Measurements from ENCODE around the gene PTGIR. TPM values are rescaled to one million over a fixed set of nuclear protein-coding genes. Genes with fewer than 3 reads are reported as not detected.

PTGIR gene
- total RNA-seq, 5 donors from 2014 or later (not counting 1 experiment from before 2014, with no cell fraction given): 1.2 to 5.4 (median 3.5) TPM

GRCh38 chr19:46599716-46600373, 25.0 kb downstream of the PTGIR start:
- DNase-seq (no peak), ATAC-seq (replicated peaks in 1 of 4) (no peak)
- H3K27me3 Mint-ChIP-seq: peaks cover 0 to 2% of the 10 kb centered on the region in 2 donors
- Histone ChIP-seq H3K4me3 (ENCODE audit: control insufficient read depth in 1 of 2, extremely low read depth in 1 of 2, low read length in 1 of 2) (peak overlapping the region; percentile 83 to 86), H3K36me3 (ENCODE audit: control insufficient read depth in 2 of 2, extremely low read depth in 1 of 2, insufficient read depth in 1 of 2, low read length in 1 of 2) (peaks cover 0 to 6% of the 10 kb centered on the region in 2 donors), H3K27me3 (replicated peaks in 1 of 2; ENCODE audit: control insufficient read depth in 2 of 2, extremely low read depth in 1 of 2, insufficient read depth in 2 of 2, low read length in 1 of 2) (no peaks in the 10 kb centered on the region), H3K27ac (ENCODE audit: low read length) (peak overlapping the region; percentile 100), H3K4me1 (ENCODE audit: control insufficient read depth in 1 of 2, extremely low read depth in 1 of 2, insufficient read depth in 2 of 2, low read length in 2 of 2) (peaks cover 7 to 41% of the 10 kb centered on the region in 2 experiments), H3K9me3 (no peaks in the 10 kb centered on the region)
- peak overlapping the region; percentile 90 to 99 (median 97) for H3K4me3 Mint-ChIP-seq
- peak overlapping the region; percentile 100 for H3K27ac Mint-ChIP-seq
- peaks cover 31 to 40% (median 32%) of the 10 kb centered on the region in 3 donors for H3K4me1 Mint-ChIP-seq
- H3K9me3 Mint-ChIP-seq: peaks cover 8 to 11% (median 10%) of the 10 kb centered on the region in 3 donors
- 92% methylated on average over 2 of the region's 9 CpGs for WGBS (ENCODE audit: insufficient coverage)
- POLR2A ChIA-PET: interaction anchor here in 1 of 2 donors (0.5 to 1.2 kb wide), 5 partner anchors 11 to 546 kb away, joined by 3 to 5 read pairs (median 3); no protein-coding TSS in a partner anchor
- peaks cover 7% of the 10 kb centered on the region for H3K36me3 Mint-ChIP-seq
- CTCF ChIA-PET: interaction anchor here (0.5 to 3.6 kb wide), 7 partner anchors 12 to 240 kb away, joined by 3 to 27 read pairs (median 3); no protein-coding TSS in a partner anchor

GRCh38 chr19:46598372-46598917, 26.4 kb downstream of the PTGIR start:
- no peak overlapping the region for H3K4me3 ChIP-seq (ENCODE audit: control insufficient read depth in 1 of 2, extremely low read depth in 1 of 2, low read length in 1 of 2)
- CTCF ChIA-PET: interaction anchor here (0.5 to 0.8 kb wide), 3 partner anchors 9 to 42 kb away, joined by 3 read pairs; no protein-coding TSS in a partner anchor
- DNase-seq: no peak
- H3K36me3 Mint-ChIP-seq: peaks cover 7% of the 10 kb centered on the region
- 100% methylated on average over 3 of the region's 4 CpGs for WGBS (ENCODE audit: insufficient coverage)
- peaks cover 8 to 11% (median 10%) of the 10 kb centered on the region in 3 donors for H3K9me3 Mint-ChIP-seq
- no peaks in the 10 kb centered on the region for H3K27me3 ChIP-seq (replicated peaks in 1 of 2; ENCODE audit: control insufficient read depth in 2 of 2, extremely low read depth in 1 of 2, insufficient read depth in 2 of 2, low read length in 1 of 2)
- peaks cover 6 to 28% of the 10 kb centered on the region in 2 experiments for H3K4me1 ChIP-seq (ENCODE audit: control insufficient read depth in 1 of 2, extremely low read depth in 1 of 2, insufficient read depth in 2 of 2, low read length in 2 of 2)
- no peak overlapping the region for H3K4me3 Mint-ChIP-seq
- H3K36me3 ChIP-seq (ENCODE audit: control insufficient read depth in 2 of 2, extremely low read depth in 1 of 2, insufficient read depth in 1 of 2, low read length in 1 of 2): no peaks in the 10 kb centered on the region
- H3K27ac Mint-ChIP-seq: no peak overlapping the region
- H3K4me1 Mint-ChIP-seq: peaks cover 20 to 29% (median 21%) of the 10 kb centered on the region in 3 donors
- no peak overlapping the region for H3K27ac ChIP-seq (ENCODE audit: low read length)
- H3K27me3 Mint-ChIP-seq: peaks cover 0 to 2% of the 10 kb centered on the region in 2 donors
- H3K9me3 ChIP-seq: no peaks in the 10 kb centered on the region
- POLR2A ChIA-PET: interaction anchor here in 1 of 2 donors (0.7 kb wide), 1 partner anchor 334 kb away, joined by 3 read pairs; no protein-coding TSS in a partner anchor
- no peak for ATAC-seq (replicated peaks in 1 of 4)

- Histone ChIP-seq H3K36me3 (ENCODE audit: control insufficient read depth in 2 of 2, extremely low read depth in 1 of 2, insufficient read depth in 1 of 2, low read length in 1 of 2) (no peaks in the 10 kb centered on the region), H3K4me3 (ENCODE audit: control insufficient read depth in 1 of 2, extremely low read depth in 1 of 2, low read length in 1 of 2) (no peak overlapping the region), H3K4me1 (ENCODE audit: control insufficient read depth in 1 of 2, extremely low read depth in 1 of 2, insufficient read depth in 2 of 2, low read length in 2 of 2) (peaks cover 0 to 11% of the 10 kb centered on the region in 2 experiments), H3K27me3 (replicated peaks in 1 of 2; ENCODE audit: control insufficient read depth in 2 of 2, extremely low read depth in 1 of 2, insufficient read depth in 2 of 2, low read length in 1 of 2) (no peaks in the 10 kb centered on the region), H3K27ac (ENCODE audit: low read length) (no peak overlapping the region), H3K9me3 (no peaks in the 10 kb centered on the region)
- 100% methylated on average over 3 of the region's 6 CpGs for WGBS (ENCODE audit: insufficient coverage)
- Mint-ChIP-seq H3K27me3 (peaks cover 0 to 2% of the 10 kb centered on the region in 2 donors), H3K27ac (no peak overlapping the region), H3K4me1 (peaks cover 0 to 14% (median 7%) of the 10 kb centered on the region in 3 donors), H3K4me3 (no peak overlapping the region), H3K9me3 (peaks cover 8 to 11% (median 10%) of the 10 kb centered on the region in 3 donors), H3K36me3 (peaks cover 7% of the 10 kb centered on the region)
- ATAC-seq (replicated peaks in 1 of 4) (no peak), DNase-seq (no peak)
- ChIA-PET CTCF (interaction anchor here in 1 of 2 donors (0.5 kb wide), 1 partner anchor 752 kb away, joined by 3 read pairs; no protein-coding TSS in a partner anchor), POLR2A (interaction anchor here in 1 of 2 donors (0.6 to 0.7 kb wide), 2 partner anchors 38 to 158 kb away, joined by 5 to 14 read pairs; no protein-coding TSS in a partner anchor)
These were observed 28.9 kb downstream of the PTGIR start for GRCh38 chr19:46596008-46596407.

- DNase-seq (no peak), ATAC-seq (replicated peaks in 1 of 4) (no peak)
- Histone ChIP-seq H3K4me1 (ENCODE audit: control insufficient read depth in 1 of 2, extremely low read depth in 1 of 2, insufficient read depth in 2 of 2, low read length in 2 of 2) (no peaks in the 10 kb centered on the region), H3K9me3 (no peaks in the 10 kb centered on the region), H3K36me3 (ENCODE audit: control insufficient read depth in 2 of 2, extremely low read depth in 1 of 2, insufficient read depth in 1 of 2, low read length in 1 of 2) (no peaks in the 10 kb centered on the region), H3K4me3 (ENCODE audit: control insufficient read depth in 1 of 2, extremely low read depth in 1 of 2, low read length in 1 of 2) (no peak overlapping the region), H3K27me3 (replicated peaks in 1 of 2; ENCODE audit: control insufficient read depth in 2 of 2, extremely low read depth in 1 of 2, insufficient read depth in 2 of 2, low read length in 1 of 2) (no peaks in the 10 kb centered on the region), H3K27ac (ENCODE audit: low read length) (no peak overlapping the region)
- Mint-ChIP-seq H3K4me3 (no peak overlapping the region), H3K36me3 (no peaks in the 10 kb centered on the region), H3K9me3 (no peaks in the 10 kb centered on the region), H3K4me1 (no peaks in the 10 kb centered on the region), H3K27ac (no peak overlapping the region), H3K27me3 (no peaks in the 10 kb centered on the region)
- WGBS (ENCODE audit: insufficient coverage): no CpG with 5 or more reads among the region's 3 CpGs
- CTCF ChIA-PET: interaction anchor here in 1 of 2 donors (0.6 kb wide), 1 partner anchor 579 kb away, joined by 5 read pairs; no protein-coding TSS in a partner anchor
- POLR2A ChIA-PET: no interaction called here
These were observed 33.0 kb downstream of the PTGIR start for GRCh38 chr19:46591870-46592269.

- ATAC-seq (replicated peaks in 1 of 4) (no peak), DNase-seq (no peak)
- no peak overlapping the region for H3K27ac Mint-ChIP-seq
- WGBS (ENCODE audit: insufficient coverage): no CpG with 5 or more reads among the region's 4 CpGs
- Histone ChIP-seq H3K36me3 (ENCODE audit: control insufficient read depth in 2 of 2, extremely low read depth in 1 of 2, insufficient read depth in 1 of 2, low read length in 1 of 2) (no peaks in the 10 kb centered on the region), H3K4me3 (ENCODE audit: control insufficient read depth in 1 of 2, extremely low read depth in 1 of 2, low read length in 1 of 2) (no peak overlapping the region), H3K27ac (ENCODE audit: low read length) (no peak overlapping the region), H3K4me1 (ENCODE audit: control insufficient read depth in 1 of 2, extremely low read depth in 1 of 2, insufficient read depth in 2 of 2, low read length in 2 of 2) (no peaks in the 10 kb centered on the region), H3K9me3 (no peaks in the 10 kb centered on the region), H3K27me3 (replicated peaks in 1 of 2; ENCODE audit: control insufficient read depth in 2 of 2, extremely low read depth in 1 of 2, insufficient read depth in 2 of 2, low read length in 1 of 2) (no peaks in the 10 kb centered on the region)
- H3K9me3 Mint-ChIP-seq: no peaks in the 10 kb centered on the region
- ChIA-PET POLR2A (no interaction called here), CTCF (interaction anchor here in 1 of 2 donors (0.7 kb wide), 1 partner anchor 76 kb away, joined by 3 read pairs; no protein-coding TSS in a partner anchor)
- no peak overlapping the region for H3K4me3 Mint-ChIP-seq
- H3K27me3 Mint-ChIP-seq: no peaks in the 10 kb centered on the region
- H3K36me3 Mint-ChIP-seq: no peaks in the 10 kb centered on the region
- H3K4me1 Mint-ChIP-seq: no peaks in the 10 kb centered on the region
These were observed 33.6 kb downstream of the PTGIR start for GRCh38 chr19:46591254-46591653.

GRCh38 chr19:46587861-46588260, 37.0 kb downstream of the PTGIR start:
- CTCF ChIA-PET: interaction anchor here in 1 of 2 donors (0.5 kb wide), 1 partner anchor 16 kb away, joined by 3 read pairs; no protein-coding TSS in a partner anchor

More at GRCh38 chr19:46587861-46588260, 37.0 kb downstream of the PTGIR start:
- Histone ChIP-seq H3K27me3 (replicated peaks in 1 of 2; ENCODE audit: control insufficient read depth in 2 of 2, extremely low read depth in 1 of 2, insufficient read depth in 2 of 2, low read length in 1 of 2) (no peaks in the 10 kb centered on the region), H3K4me1 (ENCODE audit: control insufficient read depth in 1 of 2, extremely low read depth in 1 of 2, insufficient read depth in 2 of 2, low read length in 2 of 2) (peaks cover 0 to 4% of the 10 kb centered on the region in 2 experiments), H3K9me3 (no peaks in the 10 kb centered on the region), H3K4me3 (ENCODE audit: control insufficient read depth in 1 of 2, extremely low read depth in 1 of 2, low read length in 1 of 2) (no peak overlapping the region), H3K36me3 (ENCODE audit: control insufficient read depth in 2 of 2, extremely low read depth in 1 of 2, insufficient read depth in 1 of 2, low read length in 1 of 2) (no peaks in the 10 kb centered on the region), H3K27ac (ENCODE audit: low read length) (no peak overlapping the region)
- no CpG with 5 or more reads among the region's 3 CpGs for whole genome bisulfite sequencing (ENCODE audit: insufficient coverage)
- DNase-seq (no peak), ATAC-seq (replicated peaks in 1 of 4) (no peak)
- H3K27me3 Mint-ChIP-seq: no peaks in the 10 kb centered on the region
- peaks cover 6 to 7% (median 7%) of the 10 kb centered on the region in 3 donors for H3K4me1 Mint-ChIP-seq
- POLR2A ChIA-PET: interaction anchor here in 1 of 2 donors (0.6 kb wide), 1 partner anchor 13 kb away, joined by 5 read pairs; no protein-coding TSS in a partner anchor
- no peaks in the 10 kb centered on the region for H3K36me3 Mint-ChIP-seq
- H3K27ac Mint-ChIP-seq: no peak overlapping the region
- no peaks in the 10 kb centered on the region for H3K9me3 Mint-ChIP-seq
- no peak overlapping the region for H3K4me3 Mint-ChIP-seq
